ENCODE measurements around the gene ALPK3.

ALPK3 gene

DNA sequence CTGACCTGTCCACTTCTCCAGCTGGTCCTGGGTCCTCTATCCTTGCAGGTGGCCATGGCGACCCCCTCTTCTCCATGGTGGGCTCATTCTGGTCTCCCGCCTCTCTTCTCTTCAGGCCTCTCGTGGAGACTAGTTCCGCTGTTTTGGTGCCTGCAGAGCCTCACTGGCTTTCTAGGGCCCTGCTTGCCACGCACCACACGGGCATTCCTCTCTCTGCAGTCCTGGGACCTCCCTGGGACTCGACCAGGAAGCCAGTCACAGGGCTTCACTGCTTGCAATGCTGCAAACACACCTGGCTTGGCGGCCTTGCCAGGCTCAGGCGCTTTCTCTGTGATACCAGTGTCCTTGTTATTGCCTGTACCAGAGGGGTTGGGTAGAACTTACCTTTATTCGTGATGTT is 76.5 kb downstream of the ALPK3 start:
- no peak for DNase-seq (ENCODE audit: low spot score)

DNA sequence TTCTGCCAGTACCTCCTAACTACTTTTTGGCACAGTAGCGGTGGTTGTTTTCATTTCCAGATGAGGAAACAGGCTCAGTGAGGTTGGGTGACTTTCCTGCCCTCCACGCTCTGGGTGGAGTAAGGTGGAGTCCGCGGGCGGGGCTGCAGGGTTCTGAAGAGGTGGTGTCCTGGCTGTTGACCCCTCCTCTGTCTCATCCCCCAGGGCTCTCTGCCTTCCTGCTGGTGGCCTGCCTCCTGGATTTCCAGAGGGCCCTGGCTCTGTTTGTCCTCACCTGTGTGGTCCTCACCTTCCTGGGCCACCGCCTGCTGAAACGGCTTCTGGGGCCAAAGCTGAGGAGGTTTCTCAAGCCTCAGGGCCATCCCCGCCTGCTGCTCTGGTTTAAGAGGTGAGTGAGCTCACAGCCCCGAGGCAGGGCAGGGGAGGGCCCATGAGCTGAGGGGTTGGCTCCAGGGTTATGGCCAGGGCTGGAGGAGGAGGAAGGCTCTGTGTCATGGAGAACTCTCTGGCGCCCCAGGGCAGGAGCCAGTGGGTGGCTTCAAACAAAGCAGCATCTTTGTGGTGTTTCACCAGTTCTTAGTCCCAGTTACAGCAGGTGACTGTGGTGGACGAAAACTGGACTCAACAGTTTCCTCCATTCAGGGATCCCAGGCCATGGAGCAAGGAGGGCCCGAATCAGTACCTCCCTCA is 77.7 kb downstream of the ALPK3 start:
- DNase-seq (ENCODE audit: low spot score): no peak

DNA sequence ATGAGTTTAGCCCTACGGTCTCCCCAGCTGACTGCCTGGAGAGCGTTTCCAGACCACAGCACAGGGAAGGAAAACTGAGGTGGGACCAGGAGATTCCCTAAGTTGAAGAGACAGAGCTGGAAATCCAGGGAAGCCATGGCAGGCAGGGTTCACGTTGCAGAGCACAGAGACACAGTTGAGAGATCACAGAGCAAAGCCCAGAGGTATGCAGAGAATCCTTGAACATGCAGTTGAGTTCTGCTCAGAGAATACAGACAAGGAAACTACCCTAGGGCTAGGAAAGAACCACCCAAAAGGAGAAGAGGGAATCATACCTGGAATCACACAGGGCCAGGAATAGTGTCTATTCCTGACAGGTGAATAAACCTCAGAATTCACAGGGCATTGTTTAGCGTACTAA is 81.6 kb downstream of the ALPK3 start:
- DNase-seq (ENCODE audit: low spot score): no peak

DNA sequence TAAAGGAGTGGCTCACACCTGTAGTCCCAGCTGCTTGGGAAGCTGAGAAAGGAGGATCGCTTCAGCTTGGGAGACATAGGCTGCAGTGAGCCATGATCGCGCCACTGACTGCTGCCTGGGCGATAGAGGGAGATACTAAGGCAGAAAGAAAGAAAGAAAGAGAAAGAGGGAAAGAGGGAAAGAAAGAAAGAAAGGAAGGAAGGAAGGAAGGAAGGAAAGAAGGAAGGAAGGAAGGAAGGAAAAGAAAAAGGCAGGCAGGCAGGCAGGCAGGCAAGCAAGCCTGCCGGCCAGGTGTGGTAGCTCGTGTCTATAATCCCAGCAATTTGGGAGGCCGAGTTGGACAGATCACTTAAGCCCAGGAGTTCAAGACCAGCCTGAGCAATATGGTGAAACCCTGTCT is 82.6 kb downstream of the ALPK3 start:
- DNase-seq (ENCODE audit: low spot score): no peak

DNA sequence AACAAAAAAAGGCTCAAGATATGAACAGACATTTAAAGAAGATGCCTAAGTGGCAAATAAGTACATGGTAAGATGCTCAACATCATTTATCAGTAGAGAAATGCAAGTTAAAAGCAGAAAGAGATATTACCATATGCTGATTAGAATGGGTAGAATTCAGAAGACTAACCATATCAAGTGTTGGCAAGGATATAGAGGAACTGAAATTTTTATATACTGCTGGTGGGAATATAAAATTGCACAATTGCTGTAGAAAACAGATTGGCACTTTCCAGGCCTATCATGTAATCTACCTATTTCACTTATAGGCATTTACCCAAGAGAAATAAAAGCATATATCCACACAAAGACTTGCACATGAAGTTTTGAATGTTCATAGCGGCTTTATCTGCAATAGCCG is 84.4 kb downstream of the ALPK3 start:
- DNase-seq (ENCODE audit: low spot score): no peak

DNA sequence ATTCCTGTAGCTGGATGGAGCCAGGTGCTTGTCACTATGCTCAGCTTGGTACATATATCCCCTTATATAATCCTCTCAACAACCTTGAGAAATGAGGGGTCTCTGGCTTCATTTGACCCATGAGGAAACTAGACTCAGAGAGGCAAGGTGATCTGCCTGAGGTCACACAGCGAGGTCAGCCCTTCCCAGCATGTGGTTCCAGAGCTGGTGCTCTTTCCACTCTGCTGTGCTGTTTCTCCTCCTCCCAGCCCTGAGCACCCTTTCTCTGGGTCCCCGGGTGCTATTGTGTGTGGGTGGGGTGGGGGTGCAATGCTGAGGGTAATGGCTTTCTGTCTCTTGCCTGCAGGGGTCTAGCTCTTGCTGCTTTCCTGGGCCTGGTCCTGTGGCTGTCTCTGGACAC is 86.6 kb downstream of the ALPK3 start:
- no peak for DNase-seq (ENCODE audit: low spot score)

DNA sequence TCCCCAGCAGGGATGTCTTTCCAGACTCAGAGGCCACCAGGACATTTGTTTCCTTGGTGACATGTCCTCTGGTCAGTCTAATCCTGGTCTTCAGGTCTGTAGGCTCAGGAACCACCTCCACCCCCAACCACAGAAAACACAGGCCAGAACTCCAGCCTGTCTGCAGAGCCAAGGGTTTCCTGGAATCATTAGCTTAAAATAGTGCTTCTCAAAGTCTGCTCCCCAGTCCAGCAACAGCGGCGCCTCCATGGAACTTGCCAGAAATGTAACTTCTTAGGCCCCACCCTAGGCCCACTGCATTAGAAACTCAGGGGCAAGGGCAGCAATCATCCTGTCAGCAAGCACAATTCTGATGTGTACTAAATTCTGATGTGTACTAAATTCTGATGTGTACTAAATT is 87.3 kb downstream of the ALPK3 start:
- no peak for DNase-seq (ENCODE audit: low spot score)

DNA sequence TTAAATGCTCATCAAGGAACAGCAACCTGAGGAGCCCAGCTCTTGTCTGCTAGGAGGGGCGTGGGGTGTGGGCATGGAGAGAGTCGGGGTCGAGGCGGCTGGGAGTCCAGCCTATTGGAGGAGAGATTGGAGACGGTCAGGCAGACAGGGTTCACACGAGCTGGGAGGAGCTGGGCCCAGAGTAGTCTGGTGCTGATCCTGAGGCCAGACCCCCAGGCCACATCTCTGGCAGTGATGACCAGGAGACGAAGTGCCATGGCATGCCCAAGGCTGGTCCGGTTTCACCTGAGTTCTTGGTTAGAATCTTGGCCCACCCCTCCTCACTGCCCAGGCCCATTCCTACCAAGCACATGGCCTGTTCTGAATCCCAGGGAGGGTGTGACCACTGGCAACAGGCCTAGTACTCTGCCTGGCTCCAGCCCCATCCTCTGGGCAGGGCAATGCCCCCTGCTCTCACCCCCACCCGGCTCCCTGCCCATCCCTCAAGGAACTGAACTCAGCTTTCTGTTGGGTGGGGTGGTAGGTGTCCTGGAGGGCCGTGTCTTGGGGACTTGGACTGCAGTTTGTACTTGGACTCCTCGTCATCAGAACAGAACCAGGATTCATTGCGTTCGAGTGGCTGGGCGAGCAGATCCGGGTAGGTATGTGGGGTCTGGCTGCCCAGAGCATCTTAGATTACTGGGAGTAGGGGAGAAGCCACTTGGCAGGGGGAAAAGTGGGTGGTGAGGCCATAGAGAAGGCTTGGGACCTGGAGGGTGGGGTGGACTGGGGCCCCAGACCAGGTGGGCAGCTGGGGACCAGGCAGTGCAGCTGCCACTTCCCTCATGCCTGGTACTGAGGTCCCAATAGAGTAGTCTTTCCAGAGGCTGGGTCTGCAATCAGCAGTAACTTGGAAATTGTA is 88.1 kb downstream of the ALPK3 start:
- no peak for DNase-seq (ENCODE audit: low spot score)

DNA sequence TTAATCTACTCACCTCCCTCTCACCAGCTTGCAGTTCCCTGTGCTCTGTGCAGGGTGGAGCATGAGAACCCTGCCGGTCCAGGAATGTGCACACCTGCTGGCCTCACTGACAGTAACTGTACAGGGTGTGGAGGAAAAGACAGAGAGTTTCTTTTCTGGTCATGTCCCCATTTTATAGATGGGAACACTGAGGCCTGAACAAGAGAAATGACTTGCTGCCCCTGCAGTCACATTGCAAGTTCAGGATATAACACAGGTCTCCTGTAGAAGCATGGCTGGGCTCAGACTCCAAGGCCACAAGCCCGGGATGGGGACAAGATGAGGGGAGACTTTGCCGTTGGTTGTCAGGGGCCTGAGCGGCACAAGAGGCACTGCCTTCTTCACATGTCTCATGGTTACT is 90.6 kb downstream of the ALPK3 start:
- no peak for DNase-seq (ENCODE audit: low spot score)

DNA sequence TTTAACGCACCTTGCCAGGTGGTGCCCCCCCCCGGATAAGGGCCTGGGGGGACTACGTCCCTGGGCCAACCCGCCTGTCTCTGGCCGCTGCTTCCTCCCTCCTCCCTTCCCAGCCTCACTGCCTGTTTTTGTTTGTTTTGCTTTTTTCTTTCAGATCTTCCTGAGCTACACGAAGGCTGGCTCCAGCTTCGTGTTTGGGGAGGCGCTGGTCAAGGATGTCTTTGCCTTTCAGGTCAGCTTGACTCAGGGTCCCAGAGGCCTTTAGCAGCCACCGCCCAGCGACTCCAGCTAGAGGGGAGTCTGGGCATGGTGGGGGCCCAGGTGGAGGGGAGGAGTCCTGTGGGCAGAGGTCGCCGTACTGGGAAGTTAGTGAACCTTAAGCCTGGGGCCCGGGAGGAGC is 91.4 kb downstream of the ALPK3 start:
- DNase-seq (ENCODE audit: low spot score): no peak

DNA sequence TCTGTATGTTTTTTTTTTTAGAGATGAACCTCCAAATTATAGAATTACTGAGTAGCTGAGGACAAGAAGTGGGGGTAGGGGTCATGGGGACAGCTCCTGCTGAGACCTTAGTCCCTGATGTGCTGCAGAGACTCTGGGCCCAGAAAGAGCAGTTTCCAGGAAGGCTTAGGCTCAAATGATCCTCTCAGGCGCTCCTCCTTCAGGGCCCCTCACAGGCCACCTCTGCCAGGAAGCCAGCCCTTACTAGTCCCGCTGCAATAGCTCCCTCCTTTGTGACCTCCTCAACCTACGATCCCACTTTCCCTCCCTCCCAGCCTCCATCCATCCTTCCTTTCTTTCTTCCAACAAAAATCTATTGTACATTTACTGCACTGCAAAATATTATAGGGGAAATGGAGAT is 91.9 kb downstream of the ALPK3 start:
- DNase-seq (ENCODE audit: low spot score): no peak

DNA sequence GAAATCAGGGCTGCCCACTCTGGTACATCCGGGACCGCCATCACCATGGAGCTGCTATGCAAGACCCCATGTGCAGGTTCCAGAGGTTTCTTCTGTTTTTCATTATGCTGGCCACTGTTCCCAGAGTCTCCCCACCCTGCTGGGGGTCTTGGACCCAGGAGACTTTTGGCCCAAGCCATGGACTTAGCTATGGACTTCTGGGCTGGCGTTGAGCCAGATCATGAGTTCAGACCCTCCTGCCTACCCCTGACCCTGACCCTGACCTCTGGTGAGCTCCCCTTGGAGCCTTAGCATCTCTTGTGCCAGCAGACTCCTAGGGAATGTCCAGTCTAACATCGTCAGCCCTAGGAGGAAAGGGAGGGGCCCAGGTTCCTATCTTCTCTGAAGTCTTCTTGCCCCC is 92.6 kb downstream of the ALPK3 start:
- no peak for DNase-seq (ENCODE audit: low spot score)

DNA sequence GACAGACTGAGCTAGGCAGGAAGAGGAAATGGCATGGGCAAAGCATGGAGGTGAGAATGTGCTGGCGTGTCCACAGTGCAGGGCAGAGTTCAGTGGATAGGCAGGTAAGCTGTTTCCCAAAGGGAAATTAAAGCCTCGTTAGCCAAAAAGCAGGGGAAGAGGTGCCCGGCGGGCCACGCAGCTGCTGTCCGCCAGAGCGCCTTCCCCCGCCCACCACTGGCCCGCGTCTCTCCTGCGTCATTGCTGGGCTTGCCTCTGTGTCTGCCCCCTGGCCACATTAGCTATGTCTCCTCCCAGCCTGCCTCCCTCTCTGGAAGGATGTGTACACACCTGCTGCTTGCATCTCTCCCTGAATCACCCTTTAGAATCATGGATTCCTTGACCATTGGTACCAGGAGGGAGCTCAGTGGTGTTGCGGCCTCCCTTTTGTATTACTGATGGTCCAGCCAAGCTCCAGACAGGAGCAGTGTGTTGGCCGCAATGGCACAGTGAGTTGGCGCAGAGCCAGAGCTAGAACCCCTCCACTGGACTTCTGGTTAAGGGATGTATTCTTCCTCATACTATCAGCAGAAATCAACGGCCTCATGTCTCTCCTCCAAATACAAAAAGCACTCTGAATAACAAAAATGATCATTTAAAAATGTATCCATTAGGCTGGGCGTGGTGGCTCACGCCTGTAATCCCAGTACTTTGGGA is 93.9 kb downstream of the ALPK3 start:
- DNase-seq (ENCODE audit: low spot score): no peak

DNA sequence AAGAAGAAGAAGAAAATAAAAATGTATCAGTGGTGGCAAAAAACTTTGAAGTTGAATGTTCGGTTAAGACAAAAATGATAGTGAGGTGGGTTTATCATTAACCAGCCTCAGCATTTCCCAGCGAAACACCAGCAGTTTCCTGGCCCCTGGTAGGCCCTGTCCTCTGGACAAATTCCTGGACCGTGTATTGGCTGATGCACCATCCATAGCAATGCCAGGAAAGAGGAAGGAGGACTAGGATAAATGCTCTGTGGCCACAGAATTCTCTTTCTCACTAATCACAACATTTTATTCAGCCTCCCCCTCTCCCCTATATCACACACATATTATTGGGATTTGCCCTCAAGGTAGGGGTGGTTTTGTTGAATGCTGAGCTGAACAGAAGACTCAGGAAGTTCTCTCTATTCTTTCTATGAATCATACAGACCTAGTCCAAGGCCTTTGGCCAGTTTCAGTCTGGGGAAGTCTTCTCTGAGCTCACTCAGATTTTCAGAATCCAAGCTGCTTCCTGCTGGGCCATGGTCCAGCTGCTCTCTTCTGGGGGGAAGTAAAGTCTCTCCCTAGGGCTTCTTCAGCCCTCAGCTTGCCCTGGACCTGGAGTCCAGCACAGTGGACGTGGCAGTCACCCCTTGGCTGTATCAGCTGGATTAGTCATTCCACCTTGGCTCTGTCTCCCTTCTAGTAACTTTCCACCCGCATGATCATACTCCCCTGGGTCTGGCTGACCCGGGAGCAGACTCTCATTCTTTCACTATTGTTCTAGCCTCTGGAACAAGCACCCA is 94.9 kb downstream of the ALPK3 start:
- no peak for DNase-seq (ENCODE audit: low spot score)

DNA sequence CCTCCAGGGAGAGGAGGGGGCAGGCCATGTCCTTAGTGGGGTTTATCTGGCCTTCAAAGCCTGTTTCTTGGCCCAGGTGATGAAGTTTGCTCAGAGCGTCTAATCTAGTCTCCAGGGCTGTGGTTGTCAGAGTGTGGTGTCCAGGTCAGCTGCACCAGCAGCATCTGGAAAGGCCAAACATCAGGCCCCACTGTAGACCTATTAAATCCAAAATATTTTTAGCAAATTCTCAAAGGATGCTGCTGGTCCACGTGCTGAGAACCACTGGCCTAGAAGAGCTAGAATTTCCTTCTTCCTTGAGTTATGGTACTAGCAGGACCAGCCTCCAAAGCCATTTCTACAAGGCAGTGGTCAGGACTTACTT is 96.2 kb downstream of the ALPK3 start:
- DNase-seq (ENCODE audit: low spot score): no peak

DNA sequence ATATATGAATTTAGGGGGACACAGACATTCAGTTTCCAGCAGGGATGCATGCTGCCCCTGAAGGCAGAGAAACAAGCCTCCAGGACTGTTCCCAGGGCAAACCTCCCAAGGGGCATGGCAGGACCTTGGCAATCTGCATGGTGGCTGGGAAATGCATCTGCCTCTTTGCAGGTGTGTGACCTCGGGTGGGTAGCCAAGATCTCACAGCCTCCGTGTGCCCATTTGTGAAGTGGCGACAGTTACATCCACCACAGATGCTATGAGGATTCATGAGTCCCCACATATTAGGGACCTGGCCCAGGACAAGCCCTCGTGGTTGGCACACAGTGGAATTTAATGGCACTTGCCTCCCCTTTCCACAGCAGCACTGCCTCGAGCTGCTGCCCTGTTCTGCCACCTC is 97.2 kb downstream of the ALPK3 start:
- no peak for DNase-seq (ENCODE audit: low spot score)

DNA sequence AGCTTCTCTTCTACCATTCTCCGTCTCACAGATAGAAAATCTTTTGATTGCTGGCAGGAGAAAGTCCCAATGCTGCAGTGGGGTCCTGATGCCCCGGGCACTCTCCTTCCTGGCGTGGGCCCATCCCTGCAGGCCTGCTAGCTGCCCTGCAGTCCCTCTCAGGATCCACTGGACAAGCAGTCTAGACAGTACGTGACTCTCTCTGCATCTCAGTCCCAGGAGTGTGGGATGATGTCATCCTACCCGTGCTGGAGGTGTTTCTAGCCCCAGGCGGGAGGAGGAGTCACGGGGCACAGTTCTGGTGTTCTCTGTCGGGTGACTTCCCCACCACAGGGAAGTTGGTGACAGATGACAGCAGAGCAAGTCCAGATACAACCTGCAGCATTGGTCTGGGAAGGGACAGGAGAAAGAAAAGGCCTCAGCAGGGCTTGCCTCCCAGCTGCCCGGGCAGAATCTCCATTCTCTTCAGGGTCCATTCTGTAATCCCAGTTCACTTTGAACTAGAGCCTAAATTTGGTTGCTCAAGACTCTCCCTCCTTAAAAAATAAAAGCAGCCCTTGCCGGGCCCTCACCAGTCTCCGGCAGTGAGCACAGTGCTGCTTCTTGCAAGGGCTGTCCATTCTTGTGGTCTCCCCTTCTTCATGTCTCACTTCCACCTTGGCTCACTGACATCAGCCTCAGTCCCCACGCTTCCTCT is 97.9 kb downstream of the ALPK3 start:
- no peak for DNase-seq (ENCODE audit: low spot score)

DNA sequence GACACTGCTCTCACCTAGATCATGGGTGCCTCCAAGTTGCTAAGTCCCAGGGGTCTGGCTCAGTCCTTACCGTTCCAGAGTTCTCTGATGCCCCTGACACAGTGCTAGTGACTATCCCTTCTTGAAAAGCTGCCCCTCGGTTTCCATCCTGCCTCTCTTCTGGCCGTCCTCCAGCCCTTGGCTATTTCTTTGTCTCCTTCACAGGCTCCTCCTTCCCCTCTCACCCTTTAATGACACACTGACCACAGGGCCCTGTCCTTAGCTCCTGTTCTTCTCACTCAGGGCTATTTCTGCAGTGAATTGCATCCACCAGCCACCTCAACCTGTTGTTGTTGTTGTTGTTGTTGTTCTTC is 98.4 kb downstream of the ALPK3 start:
- no peak for DNase-seq (ENCODE audit: low spot score)

DNA sequence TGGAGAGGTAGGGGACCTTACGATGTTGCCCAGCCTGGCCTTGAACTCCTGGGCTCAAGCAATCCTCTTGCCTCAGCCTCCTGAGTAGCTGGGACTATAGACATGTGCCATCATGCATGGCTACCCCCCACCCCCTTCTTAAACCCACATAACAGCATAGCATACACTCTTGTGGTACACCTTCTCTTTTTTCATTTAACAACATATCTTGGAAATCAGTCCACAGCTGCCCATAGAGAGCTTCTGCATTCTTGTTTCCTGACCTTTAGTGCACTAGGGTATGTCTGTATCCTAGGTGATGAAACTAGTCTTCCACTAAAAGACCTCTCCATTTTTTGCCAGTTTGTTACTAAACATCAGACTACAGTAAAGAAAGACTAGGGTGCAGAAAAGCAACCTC is 100.3 kb downstream of the ALPK3 start:
- DNase-seq (ENCODE audit: low spot score): no peak

DNA sequence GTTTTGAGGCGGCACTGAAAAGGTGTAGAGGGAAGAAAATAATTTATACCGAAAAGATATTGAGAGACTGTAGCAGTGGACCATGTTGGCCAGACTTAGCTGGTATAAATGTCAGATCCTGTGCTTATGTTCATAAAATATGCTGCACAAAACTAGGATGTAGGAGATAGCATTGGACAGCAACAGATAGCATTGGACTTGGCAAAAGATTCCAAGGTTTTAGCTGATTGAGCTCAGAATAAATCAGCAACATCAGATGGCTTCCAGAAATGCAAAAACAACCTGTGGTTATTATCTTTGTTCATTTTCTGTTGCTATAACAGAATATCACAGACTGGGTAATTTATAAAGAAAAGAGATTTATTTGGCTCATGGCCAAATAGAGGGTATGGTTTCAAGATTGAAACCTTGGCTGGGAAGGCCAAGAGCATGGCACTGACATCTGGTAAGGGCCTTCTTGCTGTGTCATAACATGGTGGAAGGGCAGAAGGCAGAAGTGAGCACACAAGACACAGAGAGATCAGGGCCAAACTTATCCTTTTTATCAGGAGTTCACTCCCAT is 102.0 kb downstream of the ALPK3 start:
- no peak for DNase-seq (ENCODE audit: low spot score)

DNA sequence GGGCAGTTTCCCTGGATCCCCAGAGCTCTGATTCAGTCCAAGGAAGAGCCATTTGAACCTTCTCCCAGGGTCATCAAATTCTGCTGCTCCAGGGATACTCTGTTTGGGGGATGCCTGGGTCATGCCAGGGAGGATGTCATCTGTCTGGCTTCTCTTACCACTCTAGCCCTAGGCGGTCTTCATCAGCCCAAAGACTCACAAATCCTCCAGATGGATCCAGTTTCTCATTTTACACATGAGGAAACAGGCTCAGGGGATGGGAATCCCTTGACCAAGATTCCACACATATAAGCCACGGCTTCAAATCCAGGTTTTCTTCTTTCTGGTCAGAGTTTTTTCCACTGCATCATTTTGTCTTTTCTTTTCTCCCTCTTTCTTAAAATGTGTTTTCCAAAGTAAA is 104.0 kb downstream of the ALPK3 start:
- DNase-seq (ENCODE audit: low spot score): no peak

DNA sequence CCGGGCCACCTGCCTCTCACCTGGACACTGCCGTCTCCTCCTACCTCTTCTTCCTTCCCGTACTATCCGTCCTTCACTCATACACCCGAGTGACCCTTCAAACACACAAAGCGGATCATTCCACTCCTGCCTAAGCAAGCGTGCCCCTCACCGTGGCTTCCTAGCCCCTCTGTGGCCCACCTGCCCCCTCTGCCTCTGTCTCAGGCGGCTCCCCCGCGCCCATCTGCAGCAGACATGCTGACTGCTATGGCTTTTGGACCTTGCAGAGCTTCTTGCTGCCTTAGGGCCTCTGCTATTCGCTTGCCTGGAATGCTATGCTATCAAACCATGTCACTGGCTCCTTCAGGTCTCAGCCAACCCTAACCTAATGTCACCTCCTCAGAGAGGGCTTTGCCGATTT is 105.4 kb downstream of the ALPK3 start:
- no peak for DNase-seq (ENCODE audit: low spot score)
